ENCODE results near the gene SGMS1. TPM values are rescaled to one million over a fixed set of nuclear protein-coding genes. Genes with fewer than 3 reads are reported as not detected.
"Not testable (repeated sequence)": the region's sequence is repeated elsewhere in the genome, so short reads cannot be mapped to it uniquely, and the experiment has no call there.

Gene SGMS1
- total RNA-seq, 3 donors from 2014 or later (not counting 1 experiment from before 2014, with no cell fraction given) = 24.5 to 32.7 (median 30.4) TPM

GRCh38 chr10:50659865-50660730, 36.3 kb upstream of the SGMS1 start:
- H3K27me3 ChIP-seq (ENCODE audit: control insufficient read depth, insufficient read depth, low read length); H3K27me3 Mint-ChIP-seq (ENCODE audit: low read depth in 2 of 2); H3K9me3 ChIP-seq (ENCODE audit: control insufficient read depth, insufficient read depth, low read length); H3K36me3 ChIP-seq (ENCODE audit: control insufficient read depth, insufficient read depth, low read length); H3K36me3 Mint-ChIP-seq; intact Hi-C loops (cut with micrococcal nuclease); H3K27ac ChIP-seq (ENCODE audit: low read length); H3K9me3 Mint-ChIP-seq: not testable (repeated sequence)
- Mint-ChIP-seq H3K27ac (peak overlapping the region; percentile 29 to 75), H3K4me3 (peak overlapping the region; percentile 88), H3K4me1 (peaks cover 11 to 14% of the 10 kb centered on the region in 2 donors)
- H3K4me3 ChIP-seq (ENCODE audit: low read length) = peak overlapping the region; percentile 59
- TF ChIP-seq, protein P1, sequence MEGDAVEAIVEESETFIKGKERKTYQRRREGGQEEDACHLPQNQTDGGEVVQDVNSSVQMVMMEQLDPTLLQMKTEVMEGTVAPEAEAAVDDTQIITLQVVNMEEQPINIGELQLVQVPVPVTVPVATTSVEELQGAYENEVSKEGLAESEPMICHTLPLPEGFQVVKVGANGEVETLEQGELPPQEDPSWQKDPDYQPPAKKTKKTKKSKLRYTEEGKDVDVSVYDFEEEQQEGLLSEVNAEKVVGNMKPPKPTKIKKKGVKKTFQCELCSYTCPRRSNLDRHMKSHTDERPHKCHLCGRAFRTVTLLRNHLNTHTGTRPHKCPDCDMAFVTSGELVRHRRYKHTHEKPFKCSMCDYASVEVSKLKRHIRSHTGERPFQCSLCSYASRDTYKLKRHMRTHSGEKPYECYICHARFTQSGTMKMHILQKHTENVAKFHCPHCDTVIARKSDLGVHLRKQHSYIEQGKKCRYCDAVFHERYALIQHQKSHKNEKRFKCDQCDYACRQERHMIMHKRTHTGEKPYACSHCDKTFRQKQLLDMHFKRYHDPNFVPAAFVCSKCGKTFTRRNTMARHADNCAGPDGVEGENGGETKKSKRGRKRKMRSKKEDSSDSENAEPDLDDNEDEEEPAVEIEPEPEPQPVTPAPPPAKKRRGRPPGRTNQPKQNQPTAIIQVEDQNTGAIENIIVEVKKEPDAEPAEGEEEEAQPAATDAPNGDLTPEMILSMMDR (IDR thresholded peaks at IDR 0.05) = peak; percentile 57
- DNase-seq (peak; percentile 57 to 74), ATAC-seq (peak; percentile 95 to 98 (median 97))
- H3K4me1 ChIP-seq (ENCODE audit: control insufficient read depth, insufficient read depth, low read length) = peaks cover 14% of the 10 kb centered on the region
- 38% methylated on average over 31 of the region's 32 CpGs for WGBS (ENCODE audit: insufficient coverage)

GRCh38 chr10:50659016-50659864, 35.5 kb upstream of the SGMS1 start:
- intact Hi-C loops (cut with micrococcal nuclease) = not testable (repeated sequence)

GRCh38 chr10:50658165-50658564, 34.4 kb upstream of the SGMS1 start:
- Mint-ChIP-seq H3K9me3 (no peaks in the 10 kb centered on the region), H3K4me1 (peaks cover 21 to 22% of the 10 kb centered on the region in 2 donors), H3K4me3 (peak overlapping the region; percentile 9), H3K27me3 (ENCODE audit: low read depth in 2 of 2) (peaks cover 0 to 2% of the 10 kb centered on the region in 2 donors), H3K27ac (no peak overlapping the region), H3K36me3 (no peaks in the 10 kb centered on the region)
- H3K4me3 ChIP-seq (ENCODE audit: low read length) = no peak overlapping the region
- TF ChIP-seq, protein P1 (IDR thresholded peaks at IDR 0.05) = no peak
- WGBS (ENCODE audit: insufficient coverage) = 92% methylated on average over 5 of the region's 5 CpGs
- H3K36me3 ChIP-seq (ENCODE audit: control insufficient read depth, insufficient read depth, low read length) = no peaks in the 10 kb centered on the region
- intact Hi-C loops (cut with micrococcal nuclease) = no loop called here
- H3K4me1 ChIP-seq (ENCODE audit: control insufficient read depth, insufficient read depth, low read length) = peaks cover 14% of the 10 kb centered on the region
- H3K27ac ChIP-seq (ENCODE audit: low read length) = no peak overlapping the region
- no peaks in the 10 kb centered on the region for H3K9me3 ChIP-seq (ENCODE audit: control insufficient read depth, insufficient read depth, low read length)
- H3K27me3 ChIP-seq (ENCODE audit: control insufficient read depth, insufficient read depth, low read length) = no peaks in the 10 kb centered on the region
- no peak for DNase-seq
- no peak for ATAC-seq

More at GRCh38 chr10:50659016-50659864, 35.5 kb upstream of the SGMS1 start:
- Mint-ChIP-seq H3K4me1 (peaks cover 11 to 14% of the 10 kb centered on the region in 2 donors), H3K27ac (peak overlapping the region in 1 of 2 donors; percentile 75), H3K4me3 (peak overlapping the region; percentile 88)
- H3K9me3 Mint-ChIP-seq; ATAC-seq; DNase-seq; H3K27ac ChIP-seq (ENCODE audit: low read length); H3K36me3 ChIP-seq (ENCODE audit: control insufficient read depth, insufficient read depth, low read length); H3K36me3 Mint-ChIP-seq; H3K27me3 Mint-ChIP-seq (ENCODE audit: low read depth in 2 of 2); H3K9me3 ChIP-seq (ENCODE audit: control insufficient read depth, insufficient read depth, low read length); H3K27me3 ChIP-seq (ENCODE audit: control insufficient read depth, insufficient read depth, low read length): not testable (repeated sequence)
- Histone ChIP-seq H3K4me3 (ENCODE audit: low read length) (peak overlapping the region; percentile 59), H3K4me1 (ENCODE audit: control insufficient read depth, insufficient read depth, low read length) (peaks cover 14% of the 10 kb centered on the region)
- WGBS (ENCODE audit: insufficient coverage) = 93% methylated on average over 35 of the region's 35 CpGs

- Mint-ChIP-seq H3K4me1 (peaks cover 11 to 13% of the 10 kb centered on the region in 2 donors), H3K27ac (peak overlapping the region in 1 of 2 donors; percentile 14), H3K27me3 (ENCODE audit: low read depth in 2 of 2) (no peaks in the 10 kb centered on the region), H3K36me3 (no peaks in the 10 kb centered on the region), H3K9me3 (no peaks in the 10 kb centered on the region), H3K4me3 (no peak overlapping the region)
- intact Hi-C loops (cut with micrococcal nuclease) = loop anchor here (1.0 kb wide), 1 partner anchor 100 kb away; no protein-coding TSS in a partner anchor
- Histone ChIP-seq H3K9me3 (ENCODE audit: control insufficient read depth, insufficient read depth, low read length) (no peaks in the 10 kb centered on the region), H3K4me1 (ENCODE audit: control insufficient read depth, insufficient read depth, low read length) (no peaks in the 10 kb centered on the region), H3K27ac (ENCODE audit: low read length) (no peak overlapping the region), H3K36me3 (ENCODE audit: control insufficient read depth, insufficient read depth, low read length) (no peaks in the 10 kb centered on the region), H3K27me3 (ENCODE audit: control insufficient read depth, insufficient read depth, low read length) (no peaks in the 10 kb centered on the region), H3K4me3 (ENCODE audit: low read length) (no peak overlapping the region)
- ATAC-seq (no peak), DNase-seq (no peak)
- WGBS (ENCODE audit: insufficient coverage) = 31% methylated on average over 3 of the region's 3 CpGs
- TF ChIP-seq, protein P1 (IDR thresholded peaks at IDR 0.05) = no peak
Measured at GRCh38 chr10:50653758-50654157, 30.0 kb upstream of the SGMS1 start.
